Stimulated activated CD4-positive, alpha-beta T cell treated with anti-CD3 and anti-CD28 coated beads, Interleukin-2, amount 100 ng/mL, for 4 hours (primary cell): ENCODE data around the gene IFNAR1.

Experiments used
- DNase-seq: peaks from one replicate; pipeline ENCODE4 v3.0.0-alpha.2; 2020; ENCODE audit warnings: low read depth

Gene IFNAR1

GRCh38 chr21:33402001-33402979 is 77.5 kb downstream of the IFNAR1 start:
- DNase-seq: no peak

GRCh38 chr21:33403128-33403785 is 78.5 kb downstream of the IFNAR1 start, which contains the start of gene IFNGR2:
Gene IFNGR2 (plus strand): TSS chr21:33403413. CDS start chr21:33403544, 131 bp downstream.
- peak; percentile 59 for DNase-seq

GRCh38 chr21:33403786-33404585 is 79.2 kb downstream of the IFNAR1 start:
- peak; percentile 19 for DNase-seq

- DNase-seq: no peak
Measured at GRCh38 chr21:33406493-33406892, 81.7 kb downstream of the IFNAR1 start.
